Measurements from ENCODE around the gene LMO7.

DNA sequence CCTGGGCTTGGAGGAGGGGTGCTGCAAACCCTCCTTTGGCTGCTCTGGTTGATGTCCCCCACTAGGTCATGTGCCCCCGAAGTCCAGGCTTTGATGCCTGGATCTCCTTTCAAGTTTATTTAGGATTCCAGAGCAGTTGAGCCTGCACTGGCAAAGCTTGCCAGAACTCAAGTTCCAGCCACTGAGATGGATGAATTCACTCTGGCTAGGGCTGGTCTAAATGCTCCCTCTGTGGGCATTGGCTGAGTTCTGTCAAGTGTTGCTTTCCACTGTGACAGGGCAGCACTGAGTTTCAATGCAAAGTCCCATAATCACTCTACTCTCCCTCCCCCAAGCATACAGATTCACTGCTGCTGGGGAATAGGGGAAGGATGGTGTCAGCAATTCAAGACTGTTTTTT is 17.8 kb upstream of the LMO7 start:
- TF ChIP-seq, protein P1, sequence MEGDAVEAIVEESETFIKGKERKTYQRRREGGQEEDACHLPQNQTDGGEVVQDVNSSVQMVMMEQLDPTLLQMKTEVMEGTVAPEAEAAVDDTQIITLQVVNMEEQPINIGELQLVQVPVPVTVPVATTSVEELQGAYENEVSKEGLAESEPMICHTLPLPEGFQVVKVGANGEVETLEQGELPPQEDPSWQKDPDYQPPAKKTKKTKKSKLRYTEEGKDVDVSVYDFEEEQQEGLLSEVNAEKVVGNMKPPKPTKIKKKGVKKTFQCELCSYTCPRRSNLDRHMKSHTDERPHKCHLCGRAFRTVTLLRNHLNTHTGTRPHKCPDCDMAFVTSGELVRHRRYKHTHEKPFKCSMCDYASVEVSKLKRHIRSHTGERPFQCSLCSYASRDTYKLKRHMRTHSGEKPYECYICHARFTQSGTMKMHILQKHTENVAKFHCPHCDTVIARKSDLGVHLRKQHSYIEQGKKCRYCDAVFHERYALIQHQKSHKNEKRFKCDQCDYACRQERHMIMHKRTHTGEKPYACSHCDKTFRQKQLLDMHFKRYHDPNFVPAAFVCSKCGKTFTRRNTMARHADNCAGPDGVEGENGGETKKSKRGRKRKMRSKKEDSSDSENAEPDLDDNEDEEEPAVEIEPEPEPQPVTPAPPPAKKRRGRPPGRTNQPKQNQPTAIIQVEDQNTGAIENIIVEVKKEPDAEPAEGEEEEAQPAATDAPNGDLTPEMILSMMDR (IDR thresholded peaks at IDR 0.05): no peak
- TF ChIP-seq EZH2 (IDR thresholded peaks at IDR 0.05) (no peak), EZH2phosphoT487 (IDR thresholded peaks at IDR 0.05) (no peak)
